HG03432 (cell line): ENCODE results near the gene NMRK2.
"Not testable (repeated sequence)": the region's sequence is repeated elsewhere in the genome, so short reads cannot be mapped to it uniquely, and the experiment has no call there.

Experiments used
- ATAC-seq: cut with Tn5 transposase; IDR thresholded peaks from one replicate; pipeline ENCODE4 v1.9.1; 2021; ENCODE audit warnings: mild to moderate bottlenecking, moderate library complexity; ENCODE audit not compliant: unreplicated experiment

NMRK2 gene

GRCh38 chr19:3932931-3933810, at the start of gene NMRK2:
Gene NMRK2, plus strand, starts transcription at chr19:3933069. Its CDS starts 603 bp downstream, at chr19:3933672.
- no peak for ATAC-seq

GRCh38 chr19:3890591-3890990, 42.3 kb upstream of the NMRK2 start:
- no peak for ATAC-seq

- no peak for ATAC-seq
Observed at GRCh38 chr19:3893509-3894179, 39.2 kb upstream of the NMRK2 start.

GRCh38 chr19:3894959-3895358, 37.9 kb upstream of the NMRK2 start:
- not testable (repeated sequence) for ATAC-seq

GRCh38 chr19:3895788-3896187, 37.1 kb upstream of the NMRK2 start:
- no peak for ATAC-seq

- ATAC-seq = no peak
Observed at GRCh38 chr19:3897936-3898335, 34.9 kb upstream of the NMRK2 start.

GRCh38 chr19:3898426-3898825, 34.4 kb upstream of the NMRK2 start:
- no peak for ATAC-seq

GRCh38 chr19:3899531-3900294, 33.2 kb upstream of the NMRK2 start:
- no peak for ATAC-seq

GRCh38 chr19:3902317-3902973, 30.4 kb upstream of the NMRK2 start:
- ATAC-seq = no peak

GRCh38 chr19:3904233-3904632, 28.6 kb upstream of the NMRK2 start:
- no peak for ATAC-seq

GRCh38 chr19:3907626-3908265, 25.1 kb upstream of the NMRK2 start:
- ATAC-seq = no peak

- no peak for ATAC-seq
Observed at GRCh38 chr19:3908266-3909054, 24.4 kb upstream of the NMRK2 start.

- ATAC-seq = no peak
Observed at GRCh38 chr19:3910105-3910504, 22.8 kb upstream of the NMRK2 start.

GRCh38 chr19:3914199-3914598, 18.7 kb upstream of the NMRK2 start:
- no peak for ATAC-seq

GRCh38 chr19:3916033-3916432, 16.8 kb upstream of the NMRK2 start:
- ATAC-seq = no peak

- ATAC-seq = no peak
Observed at GRCh38 chr19:3919793-3920192, 13.1 kb upstream of the NMRK2 start.

GRCh38 chr19:3923096-3923758, 9.6 kb upstream of the NMRK2 start:
- ATAC-seq = no peak

- no peak for ATAC-seq
Observed at GRCh38 chr19:3923912-3924311, 9.0 kb upstream of the NMRK2 start.

- ATAC-seq = no peak
Observed at GRCh38 chr19:3931041-3931440, 1.8 kb upstream of the NMRK2 start.
